ENCODE measurements around the gene TMEM9. TPM values are rescaled to one million over a fixed set of nuclear protein-coding genes. Genes with fewer than 3 reads are reported as not detected.

TMEM9 gene
- total and polyA plus RNA-seq, 2 of the 8 experiments (the other 6 are each of a cell fraction or from before 2014, with no cell fraction given), result 79.9 to 181 TPM

- TF ChIP-seq TAF7 (optimal IDR thresholded peaks at IDR 0.05; ENCODE audit: borderline replicate concordance, low read depth, low read length) (no peak), CREB1 (IDR thresholded peaks at IDR 0.05) (no peak), NANOG (IDR thresholded peaks at IDR 0.05; ENCODE audit: insufficient read depth, low read depth, low read length, poor library complexity, severe bottlenecking) (no peak)
- TF ChIP-seq, protein P1, sequence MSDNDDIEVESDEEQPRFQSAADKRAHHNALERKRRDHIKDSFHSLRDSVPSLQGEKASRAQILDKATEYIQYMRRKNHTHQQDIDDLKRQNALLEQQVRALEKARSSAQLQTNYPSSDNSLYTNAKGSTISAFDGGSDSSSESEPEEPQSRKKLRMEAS (IDR thresholded peaks at IDR 0.05), result no peak
- TF ChIP-seq, protein P2, sequence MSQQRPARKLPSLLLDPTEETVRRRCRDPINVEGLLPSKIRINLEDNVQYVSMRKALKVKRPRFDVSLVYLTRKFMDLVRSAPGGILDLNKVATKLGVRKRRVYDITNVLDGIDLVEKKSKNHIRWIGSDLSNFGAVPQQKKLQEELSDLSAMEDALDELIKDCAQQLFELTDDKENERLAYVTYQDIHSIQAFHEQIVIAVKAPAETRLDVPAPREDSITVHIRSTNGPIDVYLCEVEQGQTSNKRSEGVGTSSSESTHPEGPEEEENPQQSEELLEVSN (IDR thresholded peaks at IDR 0.05), result no peak
Measured at GRCh38 chr1:201127755-201128455, 26.4 kb downstream of the TMEM9 start (continued).
